Coronary artery (tissue), 2 donors: ENCODE results near the gene COL10A1.

Source experiments
- DNase-seq: peaks from one replicate; pipeline ENCODE4 v3.0.0-alpha.2; 2017; ENCODE audit warnings: low spot score
- H3K27ac ChIP-seq, 2 donors: fragments of 200-600 bp; sonication (generic); one replicate each; pipeline ENCODE4 v1.5.1; 2016 to 2019
- H3K4me3 ChIP-seq: fragments of 200-600 bp; sonication (generic); 2 replicates; pipeline ENCODE4 v1.5.1; 2016; ENCODE audit warnings: mild to moderate bottlenecking, moderate library complexity
- CTCF ChIP-seq: fragments of 200-600 bp; sonication (generic); IDR thresholded peaks from one replicate; pipeline ENCODE4 v1.5.1; 2019; ENCODE audit warnings: antibody characterized with exemption

COL10A1 gene

GRCh38 chr6:116088946-116089345 lies 37.0 kb downstream of the COL10A1 start:
- DNase-seq, result no peak
- Histone ChIP-seq H3K4me3 (no peak overlapping the region), H3K27ac (peak overlapping the region in 1 of 2 donors; percentile 4)
- no peak for TF ChIP-seq CTCF

- no peak for TF ChIP-seq CTCF
- Histone ChIP-seq H3K27ac (peak overlapping the region; percentile 44 to 86), H3K4me3 (peak overlapping the region; percentile 5)
- DNase-seq, result no peak
Measured at GRCh38 chr6:116087437-116088027, 38.4 kb downstream of the COL10A1 start.

- Histone ChIP-seq H3K27ac (peak overlapping the region in 1 of 2 donors; percentile 52), H3K4me3 (no peak overlapping the region)
- TF ChIP-seq CTCF, result no peak
- no peak for DNase-seq
Measured at GRCh38 chr6:116084284-116084683, 41.6 kb downstream of the COL10A1 start.

- no peak for TF ChIP-seq CTCF
- no peak for DNase-seq
- no peak overlapping the region for H3K4me3 ChIP-seq
- H3K27ac ChIP-seq, result no peak overlapping the region
Measured at GRCh38 chr6:116083052-116083451, 42.9 kb downstream of the COL10A1 start.

GRCh38 chr6:116078945-116079344 lies 47.0 kb downstream of the COL10A1 start:
- Histone ChIP-seq H3K4me3 (no peak overlapping the region), H3K27ac (no peak overlapping the region)
- TF ChIP-seq CTCF, result no peak

GRCh38 chr6:116078522-116078921 lies 47.4 kb downstream of the COL10A1 start:
- no peak for DNase-seq
- H3K27ac ChIP-seq, result no peak overlapping the region
- no peak for TF ChIP-seq CTCF
- H3K4me3 ChIP-seq, result no peak overlapping the region

More at GRCh38 chr6:116078945-116079344, 47.0 kb downstream of the COL10A1 start:
- no peak for DNase-seq

- DNase-seq, result no peak
- Histone ChIP-seq H3K27ac (peak overlapping the region in 1 of 2 donors; percentile 49), H3K4me3 (no peak overlapping the region)
- TF ChIP-seq CTCF, result no peak
Measured at GRCh38 chr6:116074732-116075390, 51.1 kb downstream of the COL10A1 start.
